Breast epithelium (tissue), 3 donors: ENCODE measurements around the gene R3HDML.

Source experiments
- CTCF ChIP-seq, 3 donors: fragments of 450-650 bp; IDR thresholded peaks; one replicate each; pipeline ENCODE4 v1.5.1; 2016 to 2017; ENCODE audit warnings: antibody characterized with exemption in 3 of 3, mild to moderate bottlenecking in 3 of 3, moderate library complexity in 3 of 3
- POLR2A ChIP-seq: fragments of 450-650 bp; IDR thresholded peaks from one replicate; pipeline ENCODE4 v1.6.1; 2016; ENCODE audit warnings: antibody characterized with exemption, mild to moderate bottlenecking, moderate library complexity
- POLR2AphosphoS5 ChIP-seq, 3 donors: sonication (generic); formaldehyde crosslinking; IDR thresholded peaks; one replicate each; pipeline ENCODE4 v1.6.1; 2017; ENCODE audit warnings: antibody characterized with exemption in 3 of 3

- TF ChIP-seq CTCF (IDR thresholded peaks at IDR 0.05) = no peak
- TF ChIP-seq POLR2A = no peak
- TF ChIP-seq POLR2AphosphoS5 (IDR thresholded peaks at IDR 0.05) = no peak
These were observed 49.4 kb upstream of the R3HDML start for GRCh38 chr20:44287272-44288097.
